ENCODE data around the gene TBC1D16. TPM values are rescaled to one million over a fixed set of nuclear protein-coding genes. Genes with fewer than 3 reads are reported as not detected.
"Not testable (repeated sequence)": the region's sequence is repeated elsewhere in the genome, so short reads cannot be mapped to it uniquely, and the experiment has no call there.

TBC1D16 gene
- total and polyA plus RNA-seq, 8 donors = 4.9 to 31.4 (median 19.7) TPM

DNA sequence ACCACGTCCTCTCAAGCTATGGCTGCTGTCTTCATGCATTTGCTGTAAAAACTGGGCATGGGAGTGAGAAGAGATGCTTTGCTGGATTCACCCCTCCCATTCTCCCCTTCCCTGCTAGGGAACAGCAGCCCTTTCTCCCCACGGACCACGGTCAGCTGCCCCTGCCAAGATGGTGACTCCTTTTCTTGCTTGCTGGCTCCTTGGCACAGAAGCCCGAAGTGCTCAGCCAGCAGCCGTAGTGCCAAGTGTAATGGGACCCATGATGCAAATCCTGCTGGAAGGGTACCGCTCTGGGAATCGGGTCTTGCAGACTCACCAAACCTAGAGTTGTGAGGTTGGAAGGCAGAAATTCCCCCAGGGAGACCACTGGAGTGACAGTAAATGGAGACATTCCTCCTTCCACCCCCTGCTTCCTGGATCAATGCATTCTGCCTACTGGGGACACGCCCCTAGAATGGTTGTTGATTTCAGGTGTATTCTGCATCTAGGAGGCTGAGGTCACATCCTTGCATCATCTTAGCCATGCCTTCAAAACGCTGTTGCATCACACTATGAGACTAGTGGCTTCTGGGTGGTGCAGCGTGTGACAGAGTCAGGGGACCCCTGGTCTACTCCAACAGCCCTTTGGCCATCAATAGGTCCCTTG lies 133.4 kb downstream of the TBC1D16 start:
- TF ChIP-seq, protein P1, sequence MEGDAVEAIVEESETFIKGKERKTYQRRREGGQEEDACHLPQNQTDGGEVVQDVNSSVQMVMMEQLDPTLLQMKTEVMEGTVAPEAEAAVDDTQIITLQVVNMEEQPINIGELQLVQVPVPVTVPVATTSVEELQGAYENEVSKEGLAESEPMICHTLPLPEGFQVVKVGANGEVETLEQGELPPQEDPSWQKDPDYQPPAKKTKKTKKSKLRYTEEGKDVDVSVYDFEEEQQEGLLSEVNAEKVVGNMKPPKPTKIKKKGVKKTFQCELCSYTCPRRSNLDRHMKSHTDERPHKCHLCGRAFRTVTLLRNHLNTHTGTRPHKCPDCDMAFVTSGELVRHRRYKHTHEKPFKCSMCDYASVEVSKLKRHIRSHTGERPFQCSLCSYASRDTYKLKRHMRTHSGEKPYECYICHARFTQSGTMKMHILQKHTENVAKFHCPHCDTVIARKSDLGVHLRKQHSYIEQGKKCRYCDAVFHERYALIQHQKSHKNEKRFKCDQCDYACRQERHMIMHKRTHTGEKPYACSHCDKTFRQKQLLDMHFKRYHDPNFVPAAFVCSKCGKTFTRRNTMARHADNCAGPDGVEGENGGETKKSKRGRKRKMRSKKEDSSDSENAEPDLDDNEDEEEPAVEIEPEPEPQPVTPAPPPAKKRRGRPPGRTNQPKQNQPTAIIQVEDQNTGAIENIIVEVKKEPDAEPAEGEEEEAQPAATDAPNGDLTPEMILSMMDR (IDR thresholded peaks at IDR 0.05) = no peak
- peak in 1 of 6 donors; percentile 18 for DNase-seq
- no peak for FAIRE-seq

DNA sequence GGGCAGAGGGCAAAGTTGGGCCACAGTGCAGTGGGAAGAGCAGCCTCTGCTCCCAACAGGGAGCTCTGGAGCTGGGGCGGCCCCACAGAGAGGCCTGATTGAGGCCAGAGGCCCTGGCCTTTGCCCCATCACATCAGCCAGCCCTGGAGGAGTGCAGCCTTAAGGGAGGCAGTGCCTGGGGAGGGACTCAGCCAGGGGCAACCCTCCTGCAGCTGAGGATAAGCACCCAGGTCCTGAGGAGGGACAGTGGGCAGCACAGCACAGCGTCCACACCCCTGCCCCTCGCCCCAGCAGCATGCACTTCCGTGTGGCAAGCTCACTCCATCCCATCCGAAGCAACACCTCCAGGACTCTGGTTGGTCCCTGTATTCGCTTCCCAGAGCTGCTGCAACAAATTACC lies 134.5 kb downstream of the TBC1D16 start:
- DNase-seq (peak in 1 of 6 donors; percentile 22), FAIRE-seq (no peak), ATAC-seq (no peak)
- Histone ChIP-seq H3K36me3 (no peaks in the 10 kb centered on the region), H3K27ac (no peak overlapping the region), H3K9me3 (no peaks in the 10 kb centered on the region), H3K4me1 (no peaks in the 10 kb centered on the region), H3K4me3 (no peak overlapping the region), H3K27me3 (no peaks in the 10 kb centered on the region)
- WGBS, 2 donors = 84 to 86% methylated on average over 6 of the region's 6 CpGs
- TF ChIP-seq, protein P1 (IDR thresholded peaks at IDR 0.05) = no peak
- intact Hi-C loops (cut with DNase I) = no loop called here

More for the DNA sequence above, 133.4 kb downstream of the TBC1D16 start:
- Histone ChIP-seq H3K4me1 (no peaks in the 10 kb centered on the region), H3K27ac (no peak overlapping the region), H3K9me3 (no peaks in the 10 kb centered on the region), H3K27me3 (no peaks in the 10 kb centered on the region), H3K36me3 (no peaks in the 10 kb centered on the region), H3K4me3 (no peak overlapping the region)
- intact Hi-C loops (cut with DNase I) = no loop called here
- ATAC-seq = no peak
- 79 to 91% methylated on average over 10 of the region's 10 CpGs for WGBS, 2 donors

DNA sequence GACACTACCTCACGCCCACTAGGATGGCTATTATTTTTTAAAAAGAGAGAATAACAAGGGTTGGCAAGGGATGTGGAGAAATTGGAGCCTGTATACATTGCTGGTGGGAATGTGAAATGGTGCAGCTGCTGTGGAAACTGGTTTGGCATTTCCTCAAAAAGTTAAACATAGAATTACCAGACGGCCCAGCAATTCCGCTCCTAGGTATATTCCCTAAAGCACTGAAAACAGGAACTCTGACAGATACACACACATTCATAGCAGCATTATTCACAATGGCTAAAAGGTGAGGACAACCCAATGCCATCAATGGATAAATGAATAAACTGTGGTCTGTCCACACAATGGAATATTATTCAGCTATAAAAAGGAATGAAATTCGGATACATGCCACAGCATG lies 136.1 kb downstream of the TBC1D16 start:
- FAIRE-seq = no peak
- H3K4me3 ChIP-seq = no peak overlapping the region
- intact Hi-C loops (cut with DNase I) = no loop called here

DNA sequence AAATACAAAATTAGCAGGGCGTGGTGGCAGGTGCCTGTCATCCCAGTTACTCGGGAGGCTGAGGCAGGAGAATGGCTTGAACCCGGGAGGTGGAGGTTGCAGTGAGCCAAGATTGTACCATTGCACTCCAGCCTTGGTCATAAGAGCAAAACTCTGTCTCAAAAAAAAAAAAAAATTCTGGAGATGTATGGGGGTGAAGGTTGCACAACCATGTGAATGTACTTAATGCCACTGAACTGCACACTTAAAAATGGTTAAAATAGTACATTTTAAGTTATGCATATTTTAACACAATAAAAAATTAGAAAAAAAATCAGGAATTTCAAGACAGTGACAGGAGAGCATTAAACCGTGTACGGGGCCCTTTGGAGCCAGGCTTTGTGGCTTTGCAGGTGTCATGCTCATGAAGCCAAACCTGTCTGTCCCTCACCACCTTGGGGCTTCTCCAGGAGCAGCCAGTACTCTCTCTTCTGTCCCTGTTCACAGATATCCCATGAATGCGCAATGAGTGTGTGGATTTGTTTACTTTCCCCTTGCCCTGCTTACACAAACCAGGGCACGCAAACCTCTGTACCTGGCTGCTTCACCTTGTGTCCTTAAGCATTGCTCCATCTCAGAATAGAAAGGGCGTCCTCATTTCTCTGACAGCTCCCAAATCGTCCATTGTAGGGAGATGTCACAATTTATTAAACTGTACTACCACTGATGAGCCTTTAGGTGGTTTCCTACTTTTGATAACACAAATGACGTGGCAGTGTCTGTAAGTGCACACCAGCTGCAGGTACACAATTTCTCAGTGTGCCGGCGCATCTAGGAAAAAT lies 138.2 kb downstream of the TBC1D16 start:
- Histone ChIP-seq H3K4me1 (no peaks in the 10 kb centered on the region), H3K36me3 (no peaks in the 10 kb centered on the region), H3K9me3 (no peaks in the 10 kb centered on the region), H3K4me3 (no peak overlapping the region), H3K27ac (no peak overlapping the region), H3K27me3 (no peaks in the 10 kb centered on the region)
- no peak for DNase-seq
- no peak for FAIRE-seq
- TF ChIP-seq, protein P1 (IDR thresholded peaks at IDR 0.05) = no peak
- intact Hi-C loops (cut with DNase I) = no loop called here
- 62 to 64% methylated on average over 12 of the region's 12 CpGs for WGBS, 2 donors
- no peak for ATAC-seq

More for the DNA sequence above, 136.1 kb downstream of the TBC1D16 start:
- 77 to 84% methylated on average over 4 of the region's 4 CpGs for WGBS, 2 donors
- DNase-seq (no peak), ATAC-seq (no peak)
- Histone ChIP-seq H3K27ac (no peak overlapping the region), H3K4me1 (no peaks in the 10 kb centered on the region), H3K9me3 (no peaks in the 10 kb centered on the region), H3K36me3 (no peaks in the 10 kb centered on the region), H3K27me3 (no peaks in the 10 kb centered on the region)
- TF ChIP-seq, protein P1 (IDR thresholded peaks at IDR 0.05) = no peak

DNA sequence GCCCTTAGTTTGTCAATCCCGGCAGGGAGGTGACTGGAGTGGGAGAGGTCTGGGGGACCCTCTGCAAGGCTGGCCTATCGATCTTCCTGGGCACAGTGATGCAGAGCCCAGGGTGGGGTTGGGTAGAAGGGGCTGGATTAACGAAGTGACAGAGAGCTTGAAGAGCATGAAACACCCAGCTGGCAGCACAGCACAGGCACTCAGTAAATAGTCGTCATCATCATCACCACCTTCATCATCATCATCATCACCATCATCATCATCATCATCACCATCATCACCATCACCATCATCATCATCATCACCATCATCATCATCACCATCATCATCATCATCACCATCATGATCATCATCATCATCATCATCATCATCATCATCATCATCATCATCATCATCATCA lies 142.2 kb downstream of the TBC1D16 start:
- DNase-seq; H3K4me3 ChIP-seq; intact Hi-C loops (cut with DNase I); H3K27ac ChIP-seq; FAIRE-seq; H3K4me1 ChIP-seq; H3K27me3 ChIP-seq; ATAC-seq; H3K9me3 ChIP-seq; H3K36me3 ChIP-seq: not testable (repeated sequence)
- WGBS, 2 donors = 77% methylated on average over 4 of the region's 4 CpGs

All from pancreas (tissue), 10 donors.